Measurements from ENCODE around the gene OPN5. TPM values are rescaled to one million over a fixed set of nuclear protein-coding genes. Genes with fewer than 3 reads are reported as not detected.

The OPN5 gene
- total RNA-seq, 1 experiment from 2014 or later, result not detected

DNA sequence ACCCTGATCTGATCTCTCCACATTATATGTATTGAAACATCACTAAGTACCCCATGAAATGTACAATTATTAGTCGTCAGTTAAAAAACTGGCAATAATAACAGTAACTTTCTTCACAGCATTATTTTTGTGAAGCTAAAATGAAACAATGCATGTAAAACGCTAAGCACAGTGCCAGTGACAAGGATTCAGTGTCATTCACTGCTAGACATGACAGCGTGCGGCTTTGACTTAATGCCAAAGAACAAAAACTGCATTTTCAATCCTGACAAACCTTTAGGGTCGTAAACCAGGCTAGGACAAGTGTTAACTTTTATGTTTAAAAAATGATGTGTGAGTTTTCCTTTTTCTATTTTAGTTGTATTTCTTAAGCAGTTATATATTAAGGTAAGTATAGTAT lies 8.8 kb upstream of the OPN5 start:
- no peak for DNase-seq
- Mint-ChIP-seq H3K36me3 (ENCODE audit: insufficient read depth, unreplicated experiment) (no peaks in the 10 kb centered on the region), H3K9me3 (ENCODE audit: low read depth, unreplicated experiment) (no peaks in the 10 kb centered on the region), H3K27ac (ENCODE audit: unreplicated experiment) (no peak overlapping the region), H3K4me3 (ENCODE audit: low read depth, unreplicated experiment) (no peak overlapping the region), H3K4me1 (ENCODE audit: low read depth, unreplicated experiment) (no peaks in the 10 kb centered on the region), H3K27me3 (ENCODE audit: unreplicated experiment) (no peaks in the 10 kb centered on the region)
- CTCF ChIA-PET, result interaction anchor here (1.4 kb wide), 1 partner anchor 26 kb away, joined by 4 read pairs; no protein-coding TSS in a partner anchor
- intact Hi-C loops (cut with micrococcal nuclease; ENCODE audit: unreplicated experiment), result no loop called here
- BruUV-seq (replicated peaks), result no TSS peak
- TF ChIP-seq, protein P1, sequence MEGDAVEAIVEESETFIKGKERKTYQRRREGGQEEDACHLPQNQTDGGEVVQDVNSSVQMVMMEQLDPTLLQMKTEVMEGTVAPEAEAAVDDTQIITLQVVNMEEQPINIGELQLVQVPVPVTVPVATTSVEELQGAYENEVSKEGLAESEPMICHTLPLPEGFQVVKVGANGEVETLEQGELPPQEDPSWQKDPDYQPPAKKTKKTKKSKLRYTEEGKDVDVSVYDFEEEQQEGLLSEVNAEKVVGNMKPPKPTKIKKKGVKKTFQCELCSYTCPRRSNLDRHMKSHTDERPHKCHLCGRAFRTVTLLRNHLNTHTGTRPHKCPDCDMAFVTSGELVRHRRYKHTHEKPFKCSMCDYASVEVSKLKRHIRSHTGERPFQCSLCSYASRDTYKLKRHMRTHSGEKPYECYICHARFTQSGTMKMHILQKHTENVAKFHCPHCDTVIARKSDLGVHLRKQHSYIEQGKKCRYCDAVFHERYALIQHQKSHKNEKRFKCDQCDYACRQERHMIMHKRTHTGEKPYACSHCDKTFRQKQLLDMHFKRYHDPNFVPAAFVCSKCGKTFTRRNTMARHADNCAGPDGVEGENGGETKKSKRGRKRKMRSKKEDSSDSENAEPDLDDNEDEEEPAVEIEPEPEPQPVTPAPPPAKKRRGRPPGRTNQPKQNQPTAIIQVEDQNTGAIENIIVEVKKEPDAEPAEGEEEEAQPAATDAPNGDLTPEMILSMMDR (IDR thresholded peaks at IDR 0.05; ENCODE audit: unreplicated experiment), result no peak

DNA sequence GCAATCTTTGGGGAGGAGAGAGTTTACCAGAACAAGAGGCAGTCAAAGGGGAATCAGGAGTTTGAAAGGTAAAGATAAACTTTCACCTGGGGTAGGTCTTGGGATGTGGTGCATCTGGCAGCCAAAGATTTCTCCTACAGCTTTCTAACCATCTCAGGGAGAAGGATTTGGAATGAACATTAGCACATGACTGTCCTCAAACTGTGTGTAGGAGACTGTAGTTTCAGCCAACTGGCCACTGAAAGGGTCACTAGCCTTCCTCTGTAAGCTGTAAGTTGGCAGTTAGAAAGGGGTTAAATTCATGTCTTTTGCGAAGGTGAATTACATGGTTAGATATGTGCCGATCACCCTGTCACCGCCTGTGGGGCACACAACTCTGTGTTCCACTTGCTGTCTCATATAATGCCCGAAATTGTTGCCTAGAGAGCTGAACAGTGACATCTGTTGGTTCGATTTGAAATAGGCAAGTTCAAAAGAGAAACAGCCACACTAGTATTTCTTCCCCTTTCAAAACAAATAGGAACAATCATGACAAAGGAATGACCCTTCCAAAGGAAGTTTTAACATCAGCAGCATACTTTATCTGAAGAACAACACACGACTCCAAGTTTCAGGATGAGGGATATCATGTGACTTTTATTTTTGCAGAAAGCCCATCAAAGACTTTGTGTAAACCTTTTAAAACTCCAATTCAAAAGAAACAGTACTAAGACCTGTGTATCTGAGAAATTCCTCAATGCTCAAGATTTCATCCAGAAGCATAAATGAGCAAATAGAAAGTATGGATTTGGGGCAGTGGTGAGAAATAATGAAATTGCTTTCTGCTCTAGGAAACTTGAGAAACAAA lies 1.1 kb upstream of the OPN5 start:
- no peaks in the 10 kb centered on the region for H3K4me1 Mint-ChIP-seq (ENCODE audit: low read depth, unreplicated experiment)
- TF ChIP-seq, protein P1 (IDR thresholded peaks at IDR 0.05; ENCODE audit: unreplicated experiment), result peak; percentile 29
- BruUV-seq (replicated peaks), result no TSS peak
- CTCF ChIA-PET, result interaction anchor here (0.6 to 1.5 kb wide), 15 partner anchors 9 to 1896 kb away, joined by 3 to 15 read pairs (median 5); no protein-coding TSS in a partner anchor
- H3K27me3 Mint-ChIP-seq (ENCODE audit: unreplicated experiment), result no peaks in the 10 kb centered on the region
- H3K9me3 Mint-ChIP-seq (ENCODE audit: low read depth, unreplicated experiment), result no peaks in the 10 kb centered on the region
- intact Hi-C loops (cut with micrococcal nuclease; ENCODE audit: unreplicated experiment), result loop anchor here (1.0 to 5.0 kb wide), 6 partner anchors 38 to 366 kb away; no protein-coding TSS in a partner anchor
- no peaks in the 10 kb centered on the region for H3K36me3 Mint-ChIP-seq (ENCODE audit: insufficient read depth, unreplicated experiment)
- DNase-seq, result peak; percentile 42
- H3K27ac Mint-ChIP-seq (ENCODE audit: unreplicated experiment), result peak overlapping the region; percentile 59
- H3K4me3 Mint-ChIP-seq (ENCODE audit: low read depth, unreplicated experiment), result peak overlapping the region; percentile 9

DNA sequence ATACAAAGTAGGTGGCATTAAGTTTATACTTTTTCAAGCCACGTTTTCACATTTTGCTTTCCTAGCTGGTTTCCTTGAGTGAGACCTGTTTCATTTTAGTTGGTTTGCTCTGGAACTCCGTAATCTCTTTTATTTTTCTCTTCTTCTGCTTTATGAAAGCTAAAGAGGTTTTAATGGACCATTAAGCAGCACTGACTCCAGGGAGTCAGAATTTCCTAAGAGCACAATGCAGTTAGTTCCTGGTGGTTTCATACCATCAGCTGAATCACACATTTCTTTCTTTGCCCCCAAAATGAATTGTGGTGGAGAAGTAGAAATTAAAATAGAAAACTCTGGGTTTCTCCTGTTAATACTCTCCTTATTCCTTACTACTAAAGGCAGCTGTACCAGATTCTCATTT lies 3.4 kb downstream of the OPN5 start:
- Mint-ChIP-seq H3K4me3 (ENCODE audit: low read depth, unreplicated experiment) (no peak overlapping the region), H3K9me3 (ENCODE audit: low read depth, unreplicated experiment) (no peaks in the 10 kb centered on the region), H3K27ac (ENCODE audit: unreplicated experiment) (no peak overlapping the region), H3K4me1 (ENCODE audit: low read depth, unreplicated experiment) (peaks cover 6% of the 10 kb centered on the region), H3K36me3 (ENCODE audit: insufficient read depth, unreplicated experiment) (no peaks in the 10 kb centered on the region), H3K27me3 (ENCODE audit: unreplicated experiment) (no peaks in the 10 kb centered on the region)
- CTCF ChIA-PET, result no interaction called here
- intact Hi-C loops (cut with micrococcal nuclease; ENCODE audit: unreplicated experiment), result loop anchor here (5.0 kb wide), 2 partner anchors 302 to 692 kb away; no protein-coding TSS in a partner anchor
- TF ChIP-seq, protein P1 (IDR thresholded peaks at IDR 0.05; ENCODE audit: unreplicated experiment), result no peak
- no TSS peak for BruUV-seq (replicated peaks)
- no peak for DNase-seq

DNA sequence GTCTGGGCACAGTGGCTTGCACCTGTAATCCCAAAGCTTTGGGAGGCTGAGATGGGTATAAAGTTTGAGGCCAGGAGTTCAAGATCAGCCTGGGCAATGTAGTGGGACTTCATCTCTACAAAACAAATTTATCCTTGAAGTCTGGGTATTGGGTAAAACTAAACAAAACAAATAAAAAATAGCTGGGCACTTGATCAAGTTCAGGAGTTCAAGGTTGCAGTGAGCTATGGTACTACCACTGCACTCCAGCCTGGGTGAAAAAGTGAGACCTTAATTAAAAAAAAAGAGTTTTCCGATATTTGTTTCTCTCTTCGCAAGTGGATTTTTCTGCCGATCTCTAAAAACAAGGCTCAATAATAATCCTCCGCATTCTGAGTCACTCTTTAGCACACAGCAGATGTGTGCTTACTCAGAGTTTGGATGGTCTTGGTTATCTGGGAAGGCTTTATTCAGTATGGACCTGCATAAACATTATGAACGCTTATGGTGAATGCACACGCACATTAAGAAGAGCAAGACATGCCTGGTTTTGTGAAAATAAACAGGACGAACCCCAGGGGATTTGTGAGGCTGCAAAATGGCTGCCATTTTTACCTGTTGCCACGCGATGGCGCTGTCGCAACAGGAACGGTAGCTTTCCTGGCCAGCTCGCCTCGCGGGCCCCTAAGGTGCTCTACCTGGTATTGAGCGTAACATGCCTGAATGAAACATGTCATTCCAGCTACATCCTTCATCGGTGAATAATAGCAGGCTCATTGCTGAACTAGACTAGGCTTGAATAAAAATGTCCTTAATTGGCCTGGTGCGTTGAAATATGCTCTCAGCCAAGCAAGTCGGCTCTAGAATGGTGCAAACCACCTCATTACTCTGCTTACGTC lies 6.0 kb downstream of the OPN5 start:
- CTCF ChIA-PET, result interaction anchor here (0.8 to 1.8 kb wide), 7 partner anchors 11 to 1635 kb away, joined by 3 to 13 read pairs (median 5); no protein-coding TSS in a partner anchor
- Mint-ChIP-seq H3K4me1 (ENCODE audit: low read depth, unreplicated experiment) (peaks cover 6% of the 10 kb centered on the region), H3K27ac (ENCODE audit: unreplicated experiment) (no peak overlapping the region), H3K36me3 (ENCODE audit: insufficient read depth, unreplicated experiment) (no peaks in the 10 kb centered on the region), H3K9me3 (ENCODE audit: low read depth, unreplicated experiment) (no peaks in the 10 kb centered on the region), H3K4me3 (ENCODE audit: low read depth, unreplicated experiment) (no peak overlapping the region), H3K27me3 (ENCODE audit: unreplicated experiment) (no peaks in the 10 kb centered on the region)
- TF ChIP-seq, protein P1 (IDR thresholded peaks at IDR 0.05; ENCODE audit: unreplicated experiment), result peak; percentile 89
- no TSS peak for BruUV-seq (replicated peaks)
- intact Hi-C loops (cut with micrococcal nuclease; ENCODE audit: unreplicated experiment), result loop anchor here (2.0 to 5.0 kb wide), 4 partner anchors 299 to 1637 kb away; no protein-coding TSS in a partner anchor
- peak; percentile 70 for DNase-seq
